VCaP (cell line): Measurements from ENCODE around the gene HSPA5.
A peak's percentile ranks its signal among the peaks of the same experiment; 100 is the strongest.
"Not testable (repeated sequence)": the region's sequence is repeated elsewhere in the genome, so short reads cannot be mapped to it uniquely, and the experiment has no call there.

Experiments used
- H3K27ac ChIP-seq: fragments of 450-650 bp; 2 replicates; pipeline ENCODE4 v1.5.1; 2017
- TF ChIP-seq, protein P1 (sequence below): fragments of 450-650 bp; conservative IDR thresholded peaks from 2 replicates; pipeline ENCODE4 v1.5.1; 2017; ENCODE audit warnings: mild to moderate bottlenecking, moderate library complexity

Gene HSPA5

GRCh38 chr9:125239631-125240597 lies 1.2 kb downstream of the HSPA5 start:
- peak overlapping the region; percentile 91 for H3K27ac ChIP-seq
- TF ChIP-seq, protein P1, sequence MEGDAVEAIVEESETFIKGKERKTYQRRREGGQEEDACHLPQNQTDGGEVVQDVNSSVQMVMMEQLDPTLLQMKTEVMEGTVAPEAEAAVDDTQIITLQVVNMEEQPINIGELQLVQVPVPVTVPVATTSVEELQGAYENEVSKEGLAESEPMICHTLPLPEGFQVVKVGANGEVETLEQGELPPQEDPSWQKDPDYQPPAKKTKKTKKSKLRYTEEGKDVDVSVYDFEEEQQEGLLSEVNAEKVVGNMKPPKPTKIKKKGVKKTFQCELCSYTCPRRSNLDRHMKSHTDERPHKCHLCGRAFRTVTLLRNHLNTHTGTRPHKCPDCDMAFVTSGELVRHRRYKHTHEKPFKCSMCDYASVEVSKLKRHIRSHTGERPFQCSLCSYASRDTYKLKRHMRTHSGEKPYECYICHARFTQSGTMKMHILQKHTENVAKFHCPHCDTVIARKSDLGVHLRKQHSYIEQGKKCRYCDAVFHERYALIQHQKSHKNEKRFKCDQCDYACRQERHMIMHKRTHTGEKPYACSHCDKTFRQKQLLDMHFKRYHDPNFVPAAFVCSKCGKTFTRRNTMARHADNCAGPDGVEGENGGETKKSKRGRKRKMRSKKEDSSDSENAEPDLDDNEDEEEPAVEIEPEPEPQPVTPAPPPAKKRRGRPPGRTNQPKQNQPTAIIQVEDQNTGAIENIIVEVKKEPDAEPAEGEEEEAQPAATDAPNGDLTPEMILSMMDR: no peak

DNA sequence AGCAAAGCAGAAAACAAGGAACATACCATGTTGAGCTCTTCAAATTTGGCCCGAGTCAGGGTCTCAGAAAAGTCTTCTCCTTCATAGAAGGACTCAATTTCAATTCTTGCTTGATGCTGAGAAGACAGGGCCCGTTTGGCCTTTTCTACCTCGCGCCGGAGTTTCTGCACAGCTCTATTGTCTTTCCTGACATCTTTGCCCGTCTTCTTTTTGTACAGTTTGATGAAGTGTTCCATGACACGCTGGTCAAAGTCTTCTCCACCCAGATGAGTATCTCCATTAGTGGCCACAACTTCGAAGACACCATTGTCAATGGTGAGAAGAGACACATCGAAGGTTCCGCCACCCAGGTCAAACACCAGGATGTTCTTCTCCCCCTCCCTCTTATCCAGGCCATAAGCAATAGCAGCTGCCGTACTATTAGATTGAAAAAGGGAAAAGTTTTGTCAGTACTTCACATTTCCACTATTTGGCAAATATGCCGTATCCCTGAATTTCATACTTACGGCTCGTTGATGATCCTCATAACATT lies 2.2 kb downstream of the HSPA5 start:
- H3K27ac ChIP-seq: peak overlapping the region; percentile 91; the same call in 1 of the 2 replicates
- TF ChIP-seq, protein P1: no peak

DNA sequence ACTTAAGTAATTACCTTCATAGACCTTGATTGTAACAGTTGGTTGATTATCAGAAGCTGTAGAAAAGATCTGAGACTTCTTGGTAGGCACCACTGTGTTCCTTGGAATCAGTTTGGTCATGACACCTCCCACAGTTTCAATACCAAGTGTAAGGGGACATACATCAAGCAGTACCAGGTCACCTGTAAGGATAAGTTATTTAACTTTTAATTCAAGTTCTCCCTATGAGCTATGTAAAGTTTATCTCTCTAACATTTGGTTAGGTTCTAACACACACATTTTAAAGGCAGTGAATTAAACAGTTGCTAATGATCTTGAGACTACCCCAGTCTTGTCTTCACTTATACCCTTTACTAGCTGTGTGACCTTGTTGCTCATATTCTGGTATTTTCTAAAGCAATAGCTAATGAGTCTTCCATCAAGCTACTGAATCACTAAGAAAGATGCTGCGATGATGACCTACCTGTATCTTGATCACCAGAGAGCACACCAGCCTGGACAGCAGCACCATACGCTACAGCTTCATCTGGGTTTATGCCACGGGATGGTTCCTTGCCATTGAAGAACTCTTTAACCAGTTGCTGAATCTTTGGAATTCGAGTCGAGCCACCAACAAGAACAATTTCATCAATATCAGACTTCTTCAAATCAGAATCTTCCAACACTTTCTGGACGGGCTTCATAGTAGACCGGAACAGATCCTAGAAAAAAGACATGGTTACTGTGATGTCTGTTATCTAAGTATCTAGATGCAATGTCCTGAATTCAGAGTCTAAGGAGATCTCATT lies 2.8 kb downstream of the HSPA5 start:
- TF ChIP-seq, protein P1: no peak
- peak overlapping the region; percentile 8; the same call in 1 of the 2 replicates for H3K27ac ChIP-seq

GRCh38 chr9:125236520-125237159 lies 4.5 kb downstream of the HSPA5 start:
- peak overlapping the region; percentile 2; the same call in 1 of the 2 replicates for H3K27ac ChIP-seq
- TF ChIP-seq, protein P1: 0 out of 2 replicates have a peak, but pooled peaks have one; percentile 32

DNA sequence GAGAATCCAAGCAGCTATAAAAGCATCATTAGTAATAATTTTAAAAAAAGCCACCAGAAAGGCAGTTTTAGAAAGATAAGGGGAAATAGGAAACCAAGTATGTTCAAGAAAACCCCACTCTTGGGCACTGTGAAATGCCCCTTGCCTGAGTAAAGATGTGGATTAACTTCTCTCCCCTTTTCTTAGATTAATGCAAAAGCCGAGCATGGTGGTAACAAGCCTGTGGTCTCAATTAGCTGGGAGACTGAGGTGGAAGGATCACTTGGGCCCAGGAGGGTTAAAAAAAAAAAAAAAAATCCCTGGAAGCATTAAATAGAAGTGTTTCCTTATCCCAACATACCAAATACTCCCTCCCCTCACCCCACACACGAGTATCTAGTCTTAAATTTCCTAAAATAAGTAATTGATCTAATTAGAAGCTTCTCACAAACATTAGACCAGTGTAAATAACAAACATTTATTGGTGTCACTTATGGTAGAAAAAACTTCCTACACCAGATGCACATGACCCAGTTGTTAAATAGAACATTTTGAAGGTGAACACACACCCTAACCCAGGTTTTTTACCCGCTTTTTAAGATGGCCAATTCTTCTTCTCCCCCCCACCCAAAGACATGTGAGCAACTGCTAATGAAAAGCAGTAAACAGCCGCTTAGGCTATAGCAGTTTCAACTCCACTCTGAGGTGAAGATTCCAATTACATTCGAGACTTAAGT lies 5.2 kb downstream of the HSPA5 start:
- peak overlapping the region; percentile 2; the same call in 1 of the 2 replicates for H3K27ac ChIP-seq
- TF ChIP-seq, protein P1: no peak

GRCh38 chr9:125234099-125234498 lies 7.0 kb downstream of the HSPA5 start:
- H3K27ac ChIP-seq: not testable (repeated sequence)

GRCh38 chr9:125233678-125234077 lies 7.5 kb downstream of the HSPA5 start:
- H3K27ac ChIP-seq: no peak overlapping the region
- TF ChIP-seq, protein P1: no peak
